ENCODE measurements around the gene CFAP46.
"Not testable (repeated sequence)": the region's sequence is repeated elsewhere in the genome, so short reads cannot be mapped to it uniquely, and the experiment has no call there.

The CFAP46 gene

GRCh38 chr10:132963430-132963960, 21.1 kb upstream of the CFAP46 start:
- no peak for DNase-seq (ENCODE audit: low spot score)

- no peak for DNase-seq (ENCODE audit: low spot score)
Measured at GRCh38 chr10:132962623-132963429, 20.5 kb upstream of the CFAP46 start.

GRCh38 chr10:132961787-132962622, 19.6 kb upstream of the CFAP46 start:
- peak; percentile 34 for DNase-seq (ENCODE audit: low spot score)

GRCh38 chr10:132961420-132961786, 19.0 kb upstream of the CFAP46 start:
- no peak for DNase-seq (ENCODE audit: low spot score)

- no peak for DNase-seq (ENCODE audit: low spot score)
Measured at GRCh38 chr10:132960631-132961419, 18.5 kb upstream of the CFAP46 start.

- DNase-seq (ENCODE audit: low spot score), result no peak
Measured at GRCh38 chr10:132960071-132960472, 17.7 kb upstream of the CFAP46 start.

- DNase-seq (ENCODE audit: low spot score), result no peak
Measured at GRCh38 chr10:132959559-132959961, 17.2 kb upstream of the CFAP46 start.

- DNase-seq (ENCODE audit: low spot score), result no peak
Measured at GRCh38 chr10:132958883-132959558, 16.7 kb upstream of the CFAP46 start.

GRCh38 chr10:132957981-132958882, 15.9 kb upstream of the CFAP46 start:
- DNase-seq (ENCODE audit: low spot score), result no peak

- no peak for DNase-seq (ENCODE audit: low spot score)
Measured at GRCh38 chr10:132957131-132957530, 14.8 kb upstream of the CFAP46 start.

- not testable (repeated sequence) for DNase-seq (ENCODE audit: low spot score)
Measured at GRCh38 chr10:132956259-132956658, 13.9 kb upstream of the CFAP46 start.

GRCh38 chr10:132955479-132955878, 13.1 kb upstream of the CFAP46 start:
- DNase-seq (ENCODE audit: low spot score), result no peak

- DNase-seq (ENCODE audit: low spot score), result no peak
Measured at GRCh38 chr10:132953428-132953827, 11.1 kb upstream of the CFAP46 start.

GRCh38 chr10:132951926-132952325, 9.6 kb upstream of the CFAP46 start:
- DNase-seq (ENCODE audit: low spot score), result no peak

GRCh38 chr10:132948351-132948750, 6.0 kb upstream of the CFAP46 start:
- DNase-seq (ENCODE audit: low spot score), result no peak

GRCh38 chr10:132947843-132948242, 5.5 kb upstream of the CFAP46 start:
- no peak for DNase-seq (ENCODE audit: low spot score)

GRCh38 chr10:132946806-132947546, 4.6 kb upstream of the CFAP46 start:
- DNase-seq (ENCODE audit: low spot score), result no peak

- no peak for DNase-seq (ENCODE audit: low spot score)
Measured at GRCh38 chr10:132946311-132946710, 3.9 kb upstream of the CFAP46 start.

GRCh38 chr10:132945894-132946255, 3.5 kb upstream of the CFAP46 start:
- DNase-seq (ENCODE audit: low spot score), result no peak

Measured in SK-N-DZ (cell line).